Measurements from ENCODE around the gene CRIP2. TPM values are rescaled to one million over a fixed set of nuclear protein-coding genes. Genes with fewer than 3 reads are reported as not detected.

CRIP2 gene
- total RNA-seq, 1 experiment from 2014 or later, result 192 TPM

- H3K9me3 ChIP-seq (ENCODE audit: low read depth, low read length, poor library complexity, severe bottlenecking), result no peaks in the 10 kb centered on the region
- no peaks in the 10 kb centered on the region for H3K27me3 ChIP-seq (replicated peaks; ENCODE audit: insufficient read depth, low read depth, low read length, poor library complexity)
- CTCF ChIA-PET, result interaction anchor here (1.6 to 2.0 kb wide), 3 partner anchors 11 to 21 kb away, joined by 5 to 17 read pairs (median 13); no protein-coding TSS in a partner anchor
- no peak overlapping the region for H3K27ac ChIP-seq (ENCODE audit: low read depth, low read length, poor library complexity, severe bottlenecking)
- no peak overlapping the region for H3K4me3 ChIP-seq (ENCODE audit: low read depth, low read length, poor library complexity, severe bottlenecking)
- H3K36me3 ChIP-seq (ENCODE audit: insufficient read depth, low read length, poor library complexity, severe bottlenecking), result peaks cover 26% of the 10 kb centered on the region
- TF ChIP-seq EZH2 (IDR thresholded peaks at IDR 0.05; ENCODE audit: borderline replicate concordance, low read depth, low read length, poor library complexity, severe bottlenecking), result no peak
- BruUV-seq (replicated peaks), result no TSS peak
- H3K4me1 ChIP-seq (ENCODE audit: insufficient read depth, low read length, poor library complexity, severe bottlenecking), result peaks cover 58% of the 10 kb centered on the region
- intact Hi-C loops (cut with micrococcal nuclease; ENCODE audit: unreplicated experiment), result no loop called here
- POLR2A ChIA-PET (ENCODE audit: low non-redundant PET), result interaction anchor here (0.6 kb wide), 1 partner anchor 27 kb away, joined by 5 read pairs; no protein-coding TSS in a partner anchor
- DNase-seq (ENCODE audit: low spot score), result no peak
Measured at GRCh38 chr14:105469456-105470349, 4.9 kb upstream of the CRIP2 start.

GRCh38 chr14:105470350-105471296 lies 4.0 kb upstream of the CRIP2 start:
- Histone ChIP-seq H3K27ac (ENCODE audit: low read depth, low read length, poor library complexity, severe bottlenecking) (peak overlapping the region; percentile 77), H3K9me3 (ENCODE audit: low read depth, low read length, poor library complexity, severe bottlenecking) (no peaks in the 10 kb centered on the region), H3K27me3 (replicated peaks; ENCODE audit: insufficient read depth, low read depth, low read length, poor library complexity) (no peaks in the 10 kb centered on the region), H3K4me1 (ENCODE audit: insufficient read depth, low read length, poor library complexity, severe bottlenecking) (peaks cover 49% of the 10 kb centered on the region), H3K36me3 (ENCODE audit: insufficient read depth, low read length, poor library complexity, severe bottlenecking) (peaks cover 20% of the 10 kb centered on the region), H3K4me3 (ENCODE audit: low read depth, low read length, poor library complexity, severe bottlenecking) (no peak overlapping the region)
- BruUV-seq (replicated peaks), result no TSS peak
- TF ChIP-seq, protein P1, sequence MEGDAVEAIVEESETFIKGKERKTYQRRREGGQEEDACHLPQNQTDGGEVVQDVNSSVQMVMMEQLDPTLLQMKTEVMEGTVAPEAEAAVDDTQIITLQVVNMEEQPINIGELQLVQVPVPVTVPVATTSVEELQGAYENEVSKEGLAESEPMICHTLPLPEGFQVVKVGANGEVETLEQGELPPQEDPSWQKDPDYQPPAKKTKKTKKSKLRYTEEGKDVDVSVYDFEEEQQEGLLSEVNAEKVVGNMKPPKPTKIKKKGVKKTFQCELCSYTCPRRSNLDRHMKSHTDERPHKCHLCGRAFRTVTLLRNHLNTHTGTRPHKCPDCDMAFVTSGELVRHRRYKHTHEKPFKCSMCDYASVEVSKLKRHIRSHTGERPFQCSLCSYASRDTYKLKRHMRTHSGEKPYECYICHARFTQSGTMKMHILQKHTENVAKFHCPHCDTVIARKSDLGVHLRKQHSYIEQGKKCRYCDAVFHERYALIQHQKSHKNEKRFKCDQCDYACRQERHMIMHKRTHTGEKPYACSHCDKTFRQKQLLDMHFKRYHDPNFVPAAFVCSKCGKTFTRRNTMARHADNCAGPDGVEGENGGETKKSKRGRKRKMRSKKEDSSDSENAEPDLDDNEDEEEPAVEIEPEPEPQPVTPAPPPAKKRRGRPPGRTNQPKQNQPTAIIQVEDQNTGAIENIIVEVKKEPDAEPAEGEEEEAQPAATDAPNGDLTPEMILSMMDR (conservative IDR thresholded peaks at IDR 0.05; ENCODE audit: low read depth, low read length), result no peak
- TF ChIP-seq EZH2 (IDR thresholded peaks at IDR 0.05; ENCODE audit: borderline replicate concordance, low read depth, low read length, poor library complexity, severe bottlenecking), result no peak
- ChIA-PET POLR2A (ENCODE audit: low non-redundant PET) (interaction anchor here (0.6 kb wide), 1 partner anchor 28 kb away, joined by 5 read pairs; no protein-coding TSS in a partner anchor), CTCF (interaction anchor here (0.6 to 2.0 kb wide), 4 partner anchors 10 to 69 kb away, joined by 4 to 17 read pairs (median 9); no protein-coding TSS in a partner anchor)
- DNase-seq (ENCODE audit: low spot score), result peak; percentile 58
- intact Hi-C loops (cut with micrococcal nuclease; ENCODE audit: unreplicated experiment), result no loop called here

- CTCF ChIA-PET, result interaction anchor here (0.7 to 2.0 kb wide), 4 partner anchors 10 to 101 kb away, joined by 3 to 17 read pairs (median 9); no protein-coding TSS in a partner anchor
- Histone ChIP-seq H3K27me3 (replicated peaks; ENCODE audit: insufficient read depth, low read depth, low read length, poor library complexity) (no peaks in the 10 kb centered on the region), H3K9me3 (ENCODE audit: low read depth, low read length, poor library complexity, severe bottlenecking) (no peaks in the 10 kb centered on the region), H3K4me1 (ENCODE audit: insufficient read depth, low read length, poor library complexity, severe bottlenecking) (peaks cover 48% of the 10 kb centered on the region), H3K27ac (ENCODE audit: low read depth, low read length, poor library complexity, severe bottlenecking) (peak overlapping the region; percentile 77), H3K4me3 (ENCODE audit: low read depth, low read length, poor library complexity, severe bottlenecking) (no peak overlapping the region), H3K36me3 (ENCODE audit: insufficient read depth, low read length, poor library complexity, severe bottlenecking) (peaks cover 18% of the 10 kb centered on the region)
- peak; percentile 59 for DNase-seq (ENCODE audit: low spot score)
- BruUV-seq (replicated peaks), result no TSS peak
- POLR2A ChIA-PET (ENCODE audit: low non-redundant PET), result no interaction called here
- intact Hi-C loops (cut with micrococcal nuclease; ENCODE audit: unreplicated experiment), result no loop called here
- no peak for TF ChIP-seq EZH2 (IDR thresholded peaks at IDR 0.05; ENCODE audit: borderline replicate concordance, low read depth, low read length, poor library complexity, severe bottlenecking)
- TF ChIP-seq, protein P1 (conservative IDR thresholded peaks at IDR 0.05; ENCODE audit: low read depth, low read length), result peak; percentile 27; the same call in 1 of the 2 replicates
Measured at GRCh38 chr14:105471297-105471821, 3.3 kb upstream of the CRIP2 start.

Measured in A673 (cell line).